ENCODE measurements around the gene FLAD1.

FLAD1 gene

DNA sequence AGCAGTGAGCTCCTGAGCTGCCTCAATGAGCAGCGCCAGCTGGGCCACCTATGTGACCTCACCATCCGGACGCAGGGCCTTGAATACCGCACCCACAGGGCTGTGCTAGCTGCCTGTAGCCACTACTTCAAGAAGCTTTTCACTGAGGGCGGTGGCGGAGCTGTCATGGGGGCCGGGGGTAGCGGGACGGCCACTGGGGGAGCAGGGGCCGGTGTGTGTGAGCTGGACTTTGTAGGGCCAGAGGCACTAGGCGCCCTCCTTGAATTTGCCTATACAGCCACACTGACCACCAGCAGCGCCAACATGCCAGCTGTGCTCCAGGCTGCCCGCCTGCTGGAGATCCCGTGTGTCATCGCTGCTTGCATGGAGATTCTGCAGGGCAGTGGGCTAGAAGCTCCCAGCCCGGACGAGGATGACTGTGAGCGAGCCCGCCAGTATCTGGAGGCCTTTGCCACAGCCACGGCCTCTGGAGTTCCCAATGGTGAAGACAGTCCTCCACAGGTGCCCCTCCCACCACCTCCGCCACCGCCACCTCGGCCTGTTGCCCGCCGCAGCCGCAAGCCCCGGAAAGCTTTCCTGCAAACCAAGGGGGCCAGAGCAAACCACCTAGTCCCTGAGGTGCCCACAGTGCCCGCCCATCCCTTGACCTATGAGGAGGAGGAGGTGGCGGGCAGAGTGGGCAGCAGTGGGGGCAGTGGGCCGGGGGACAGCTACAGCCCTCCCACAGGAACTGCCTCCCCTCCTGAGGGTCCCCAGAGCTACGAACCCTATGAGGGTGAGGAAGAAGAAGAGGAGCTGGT is 31.8 kb downstream of the FLAD1 start:
- H3K9me3 ChIP-seq (ENCODE audit: control insufficient read depth, low read length): no peaks in the 10 kb centered on the region
- no peak overlapping the region for H3K4me3 ChIP-seq (ENCODE audit: low read length)
- H3K9ac ChIP-seq (ENCODE audit: low read length): no peak overlapping the region
- H3K27me3 ChIP-seq (ENCODE audit: control insufficient read depth, insufficient read depth, low read length): no peaks in the 10 kb centered on the region
- peaks cover 76% of the 10 kb centered on the region for H3K4me1 ChIP-seq (ENCODE audit: control insufficient read depth, insufficient read depth, low read length)
- peaks cover 29% of the 10 kb centered on the region for H3K36me3 ChIP-seq (ENCODE audit: control insufficient read depth, insufficient read depth, low read length)

DNA sequence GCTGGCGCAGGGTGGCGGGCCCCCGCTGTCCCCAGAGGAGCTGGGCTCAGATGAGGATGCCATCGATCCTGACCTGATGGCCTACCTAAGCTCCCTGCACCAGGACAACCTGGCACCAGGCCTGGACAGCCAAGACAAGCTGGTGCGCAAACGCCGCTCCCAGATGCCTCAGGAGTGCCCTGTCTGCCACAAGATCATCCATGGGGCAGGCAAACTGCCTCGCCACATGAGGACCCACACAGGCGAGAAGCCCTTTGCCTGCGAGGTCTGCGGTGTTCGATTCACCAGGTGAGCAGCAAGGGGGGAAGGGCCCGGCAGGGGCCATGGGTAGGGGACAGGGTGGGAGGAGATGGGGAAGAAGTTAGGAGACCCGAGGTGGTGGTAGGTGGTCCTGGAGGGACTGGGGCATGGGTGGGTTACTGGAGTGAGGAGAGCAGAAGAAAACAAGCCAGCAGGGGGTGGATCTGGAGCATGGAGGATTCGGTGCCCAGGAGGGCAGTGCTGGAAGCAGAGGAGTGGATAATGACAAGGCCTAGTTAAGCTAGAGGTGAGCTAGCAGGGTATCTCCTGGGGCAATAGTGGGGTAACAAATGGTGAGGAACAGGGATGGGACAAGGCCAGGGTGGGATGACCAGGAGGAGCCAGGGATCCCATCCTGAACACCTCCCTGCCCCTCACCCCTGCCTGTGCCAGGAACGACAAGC is 32.5 kb downstream of the FLAD1 start:
- Histone ChIP-seq H3K4me1 (ENCODE audit: control insufficient read depth, insufficient read depth, low read length) (peaks cover 69% of the 10 kb centered on the region), H3K4me3 (ENCODE audit: low read length) (no peak overlapping the region), H3K9ac (ENCODE audit: low read length) (peak overlapping the region; percentile 34), H3K9me3 (ENCODE audit: control insufficient read depth, low read length) (no peaks in the 10 kb centered on the region), H3K36me3 (ENCODE audit: control insufficient read depth, insufficient read depth, low read length) (peaks cover 31% of the 10 kb centered on the region), H3K27me3 (ENCODE audit: control insufficient read depth, insufficient read depth, low read length) (no peaks in the 10 kb centered on the region)

DNA sequence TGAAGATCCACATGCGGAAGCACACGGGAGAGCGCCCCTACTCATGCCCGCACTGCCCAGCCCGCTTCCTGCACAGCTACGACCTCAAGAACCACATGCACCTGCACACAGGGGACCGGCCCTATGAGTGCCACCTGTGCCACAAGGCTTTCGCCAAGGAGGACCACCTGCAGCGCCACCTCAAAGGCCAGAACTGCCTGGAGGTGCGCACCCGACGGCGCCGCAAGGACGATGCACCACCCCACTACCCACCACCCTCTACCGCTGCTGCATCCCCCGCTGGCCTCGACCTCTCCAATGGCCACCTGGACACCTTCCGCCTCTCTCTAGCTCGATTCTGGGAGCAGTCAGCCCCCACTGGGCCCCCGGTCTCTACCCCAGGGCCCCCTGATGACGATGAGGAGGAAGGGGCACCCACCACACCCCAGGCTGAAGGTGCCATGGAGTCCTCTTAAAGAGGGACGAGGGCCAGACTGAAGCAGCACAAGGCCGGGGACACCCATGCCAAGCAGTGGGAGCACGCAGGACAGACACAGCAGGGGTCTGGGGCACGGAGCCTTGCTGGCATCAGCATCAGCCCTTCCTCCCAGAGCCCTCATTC is 33.2 kb downstream of the FLAD1 start:
- Histone ChIP-seq H3K4me3 (ENCODE audit: low read length) (peak overlapping the region; percentile 0), H3K36me3 (ENCODE audit: control insufficient read depth, insufficient read depth, low read length) (peaks cover 31% of the 10 kb centered on the region), H3K9me3 (ENCODE audit: control insufficient read depth, low read length) (no peaks in the 10 kb centered on the region), H3K27me3 (ENCODE audit: control insufficient read depth, insufficient read depth, low read length) (no peaks in the 10 kb centered on the region), H3K4me1 (ENCODE audit: control insufficient read depth, insufficient read depth, low read length) (peaks cover 62% of the 10 kb centered on the region), H3K9ac (ENCODE audit: low read length) (peak overlapping the region; percentile 82)

- Histone ChIP-seq H3K4me3 (ENCODE audit: low read length) (peak overlapping the region; percentile 25), H3K9ac (ENCODE audit: low read length) (peak overlapping the region; percentile 82), H3K27me3 (ENCODE audit: control insufficient read depth, insufficient read depth, low read length) (no peaks in the 10 kb centered on the region), H3K9me3 (ENCODE audit: control insufficient read depth, low read length) (no peaks in the 10 kb centered on the region), H3K4me1 (ENCODE audit: control insufficient read depth, insufficient read depth, low read length) (peaks cover 53% of the 10 kb centered on the region), H3K36me3 (ENCODE audit: control insufficient read depth, insufficient read depth, low read length) (peaks cover 31% of the 10 kb centered on the region)
These were observed 34.1 kb downstream of the FLAD1 start for GRCh38 chr1:155017041-155017945.

DNA sequence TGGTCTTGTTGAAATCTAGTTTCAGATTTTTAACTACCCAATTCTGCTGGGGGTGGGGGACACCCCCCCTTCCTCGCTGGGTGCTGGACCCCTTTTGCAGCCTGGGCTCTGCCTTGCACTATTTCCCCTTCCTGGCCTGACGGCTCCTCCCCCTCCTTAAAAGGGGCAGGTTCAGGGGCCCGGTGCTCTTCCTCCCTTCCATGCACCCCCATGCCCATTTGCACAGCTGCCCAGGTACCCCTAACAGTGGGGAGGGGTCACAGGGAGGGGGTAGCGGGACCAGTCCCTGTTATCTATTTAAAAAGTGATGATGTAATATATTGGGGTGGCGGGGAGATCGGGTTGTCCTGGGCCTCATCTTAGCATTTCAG is 34.8 kb downstream of the FLAD1 start:
- Histone ChIP-seq H3K4me3 (ENCODE audit: low read length) (peak overlapping the region; percentile 25), H3K4me1 (ENCODE audit: control insufficient read depth, insufficient read depth, low read length) (peaks cover 50% of the 10 kb centered on the region), H3K9ac (ENCODE audit: low read length) (peak overlapping the region; percentile 82), H3K27me3 (ENCODE audit: control insufficient read depth, insufficient read depth, low read length) (no peaks in the 10 kb centered on the region), H3K36me3 (ENCODE audit: control insufficient read depth, insufficient read depth, low read length) (peaks cover 31% of the 10 kb centered on the region), H3K9me3 (ENCODE audit: control insufficient read depth, low read length) (no peaks in the 10 kb centered on the region)

DNA sequence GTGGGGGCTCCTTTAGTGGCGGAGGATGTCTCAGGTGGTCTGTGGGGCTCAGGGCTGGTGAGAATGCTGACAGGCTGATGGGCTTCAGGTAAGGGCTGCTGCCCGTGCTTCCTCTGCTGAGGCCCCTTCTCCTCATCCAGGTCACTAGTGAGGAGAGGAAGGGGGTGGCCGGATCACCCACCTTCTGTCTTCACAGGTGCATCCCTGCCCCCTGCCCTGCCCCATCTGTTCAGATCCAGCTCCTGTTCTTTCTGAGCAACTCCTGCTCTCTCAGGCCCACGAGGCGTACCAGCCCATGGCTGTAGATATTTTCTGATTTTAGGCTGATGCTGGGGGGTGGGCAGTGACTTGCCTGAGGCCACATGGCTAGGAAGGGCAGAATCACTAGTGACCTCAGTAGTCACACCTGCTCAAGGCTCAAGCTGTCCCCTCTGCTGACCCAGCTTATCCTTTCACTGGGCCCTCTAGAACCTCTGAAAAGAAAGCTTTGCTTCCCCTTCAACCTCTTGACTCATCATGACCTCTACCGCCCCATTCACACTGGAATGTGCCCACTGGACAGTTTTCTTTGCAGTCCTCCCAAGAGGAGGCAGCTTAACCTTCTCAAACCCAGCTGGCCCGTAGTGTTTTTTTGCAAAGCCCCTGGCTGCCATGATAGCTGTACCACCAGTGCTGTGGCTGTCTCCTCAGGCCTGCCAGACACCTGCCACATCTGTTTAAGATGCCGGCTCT is 35.6 kb downstream of the FLAD1 start:
- H3K9ac ChIP-seq (ENCODE audit: low read length): peak overlapping the region; percentile 82
- H3K9me3 ChIP-seq (ENCODE audit: control insufficient read depth, low read length): no peaks in the 10 kb centered on the region
- H3K4me1 ChIP-seq (ENCODE audit: control insufficient read depth, insufficient read depth, low read length): peaks cover 51% of the 10 kb centered on the region
- H3K27me3 ChIP-seq (ENCODE audit: control insufficient read depth, insufficient read depth, low read length): no peaks in the 10 kb centered on the region
- H3K4me3 ChIP-seq (ENCODE audit: low read length): no peak overlapping the region
- peaks cover 31% of the 10 kb centered on the region for H3K36me3 ChIP-seq (ENCODE audit: control insufficient read depth, insufficient read depth, low read length)

GRCh38 chr1:155019377-155020245 is 36.5 kb downstream of the FLAD1 start:
- no peaks in the 10 kb centered on the region for H3K27me3 ChIP-seq (ENCODE audit: control insufficient read depth, insufficient read depth, low read length)
- peaks cover 45% of the 10 kb centered on the region for H3K4me1 ChIP-seq (ENCODE audit: control insufficient read depth, insufficient read depth, low read length)
- no peaks in the 10 kb centered on the region for H3K9me3 ChIP-seq (ENCODE audit: control insufficient read depth, low read length)
- no peak overlapping the region for H3K4me3 ChIP-seq (ENCODE audit: low read length)
- H3K9ac ChIP-seq (ENCODE audit: low read length): peak overlapping the region; percentile 12
- peaks cover 25% of the 10 kb centered on the region for H3K36me3 ChIP-seq (ENCODE audit: control insufficient read depth, insufficient read depth, low read length)

DNA sequence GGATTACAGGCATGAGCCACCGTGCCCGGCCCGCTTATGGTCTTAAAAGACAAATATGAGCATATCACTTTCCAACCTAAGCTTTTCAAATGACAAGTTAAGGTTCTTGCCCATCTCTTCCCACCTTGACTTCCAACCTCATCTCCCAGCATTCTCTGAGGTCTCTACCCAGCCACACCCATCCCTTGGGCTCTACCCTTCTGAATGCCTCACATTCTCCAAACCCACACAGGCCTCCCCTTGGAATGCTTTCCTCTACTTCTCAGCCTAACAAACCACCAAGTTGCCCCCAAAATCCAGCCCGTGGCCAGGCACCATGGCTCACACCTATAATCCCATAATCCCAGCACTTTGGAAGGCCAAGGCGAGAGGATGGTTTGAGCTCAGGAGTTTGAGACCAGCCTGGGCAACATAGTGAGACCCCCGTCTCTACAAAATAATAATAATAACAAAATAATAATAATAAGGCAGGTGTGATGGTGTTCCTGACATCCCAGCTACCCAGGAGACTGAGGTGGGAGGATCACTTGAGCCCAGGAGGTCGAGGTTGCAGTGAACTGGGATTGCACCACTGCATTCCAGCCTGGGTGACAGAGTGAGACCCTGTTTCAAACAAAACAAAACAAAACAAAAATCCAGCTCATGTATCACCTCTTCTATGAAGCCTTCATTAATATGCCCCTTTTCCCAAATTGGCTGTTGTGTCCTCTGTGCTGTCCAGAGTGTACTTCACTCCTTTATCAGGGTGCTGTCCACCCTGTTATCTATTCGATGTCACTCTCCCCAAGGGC is 39.2 kb downstream of the FLAD1 start:
- Histone ChIP-seq H3K36me3 (ENCODE audit: control insufficient read depth, insufficient read depth, low read length) (peaks cover 8% of the 10 kb centered on the region), H3K27me3 (ENCODE audit: control insufficient read depth, insufficient read depth, low read length) (no peaks in the 10 kb centered on the region), H3K4me1 (ENCODE audit: control insufficient read depth, insufficient read depth, low read length) (peaks cover 24% of the 10 kb centered on the region), H3K4me3 (ENCODE audit: low read length) (no peak overlapping the region), H3K9me3 (ENCODE audit: control insufficient read depth, low read length) (no peaks in the 10 kb centered on the region), H3K9ac (ENCODE audit: low read length) (no peak overlapping the region)

- H3K27me3 ChIP-seq (ENCODE audit: control insufficient read depth, insufficient read depth, low read length): no peaks in the 10 kb centered on the region
- H3K9me3 ChIP-seq (ENCODE audit: control insufficient read depth, low read length): no peaks in the 10 kb centered on the region
- peaks cover 8% of the 10 kb centered on the region for H3K36me3 ChIP-seq (ENCODE audit: control insufficient read depth, insufficient read depth, low read length)
- peaks cover 20% of the 10 kb centered on the region for H3K4me1 ChIP-seq (ENCODE audit: control insufficient read depth, insufficient read depth, low read length)
- H3K9ac ChIP-seq (ENCODE audit: low read length): no peak overlapping the region
- no peak overlapping the region for H3K4me3 ChIP-seq (ENCODE audit: low read length)
These were observed 39.7 kb downstream of the FLAD1 start for GRCh38 chr1:155022927-155023236.

DNA sequence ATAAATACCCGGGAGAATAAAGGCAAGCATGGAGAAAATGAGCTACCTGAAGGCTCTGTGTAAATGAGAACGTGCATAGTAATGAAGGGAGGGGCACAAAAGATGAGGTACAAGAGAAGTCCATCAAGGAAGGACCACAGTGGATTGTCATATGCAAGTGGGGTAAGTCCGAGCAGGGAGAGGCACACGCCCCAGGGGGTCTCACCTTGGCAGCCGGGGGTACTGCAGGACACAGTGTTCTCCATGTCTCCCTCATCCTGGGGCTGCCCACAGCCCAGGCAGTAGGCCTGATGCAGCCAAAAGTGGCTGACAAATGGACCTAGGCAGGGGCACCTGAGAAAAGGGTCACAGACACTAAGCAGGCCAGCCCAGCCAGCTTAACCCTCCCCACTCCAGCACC is 40.5 kb downstream of the FLAD1 start:
- Histone ChIP-seq H3K9me3 (ENCODE audit: control insufficient read depth, low read length) (no peaks in the 10 kb centered on the region), H3K4me3 (ENCODE audit: low read length) (no peak overlapping the region), H3K9ac (ENCODE audit: low read length) (no peak overlapping the region), H3K36me3 (ENCODE audit: control insufficient read depth, insufficient read depth, low read length) (peaks cover 8% of the 10 kb centered on the region), H3K4me1 (ENCODE audit: control insufficient read depth, insufficient read depth, low read length) (peaks cover 12% of the 10 kb centered on the region), H3K27me3 (ENCODE audit: control insufficient read depth, insufficient read depth, low read length) (no peaks in the 10 kb centered on the region)
